SU-DHL-6 (cell line): Measurements from ENCODE around the gene PAX5.
"Not testable (repeated sequence)": the region's sequence is repeated elsewhere in the genome, so short reads cannot be mapped to it uniquely, and the experiment has no call there.

Experiments
- H2AFZ ChIP-seq: fragments of 200-600 bp; sonication (generic); 2 replicates; pipeline ENCODE4 v1.6.1; 2014; ENCODE audit warnings: low read depth, mild to moderate bottlenecking, moderate library complexity, mixed read lengths, antibody characterized with exemption, low read length; ENCODE audit not compliant: severe bottlenecking
- H3F3A ChIP-seq: fragments of 200-600 bp; shearing (Covaris generic); 2 replicates; pipeline ENCODE4 v1.6.0; 2016; ENCODE audit warnings: antibody characterized with exemption, mild to moderate bottlenecking; ENCODE audit not compliant: insufficient read depth
- H3K27ac ChIP-seq: fragments of 200-600 bp; sonication (generic); 2 replicates; pipeline ENCODE4 v1.5.1; 2016; ENCODE audit warnings: low read depth, mild to moderate bottlenecking, low read length, moderate library complexity, mixed read lengths
- H3K27me3 ChIP-seq: fragments of 200-600 bp; sonication (generic), shearing (Covaris generic); 2 replicates; pipeline ENCODE4 v1.6.0; 2014; ENCODE audit warnings: mild to moderate bottlenecking, low read length
- H3K36me3 ChIP-seq: fragments of 200-600 bp; sonication (generic); 2 replicates; pipeline ENCODE4 v1.6.1; 2014; ENCODE audit warnings: mild to moderate bottlenecking, low read length, mixed read lengths
- H3K4me2 ChIP-seq: fragments of 300-600, 200-600 bp; shearing (Covaris generic), sonication (generic); 2 replicates; pipeline ENCODE4 v1.6.0; 2014; ENCODE audit warnings: low read length, low read depth, mild to moderate bottlenecking; ENCODE audit not compliant: poor library complexity, severe bottlenecking
- H3K4me3 ChIP-seq: fragments of 200-600 bp; sonication (generic); 2 replicates; pipeline ENCODE4 v1.5.1; 2014; ENCODE audit warnings: antibody characterized with exemption, low read length, mild to moderate bottlenecking, mixed read lengths; ENCODE audit not compliant: insufficient read depth, poor library complexity, severe bottlenecking
- H3K79me2 ChIP-seq: fragments of 200-600 bp; sonication (generic); 2 replicates; pipeline ENCODE4 v1.6.1; 2014; ENCODE audit warnings: mild to moderate bottlenecking, low read length, moderate library complexity; ENCODE audit not compliant: insufficient read depth
- H3K9ac ChIP-seq: fragments of 200-600 bp; sonication (generic); 2 replicates; pipeline ENCODE4 v1.7.0; 2014; ENCODE audit warnings: mild to moderate bottlenecking, low read length
- H3K9me2 ChIP-seq: fragments of 200-600 bp; sonication (generic); replicated peaks from 2 replicates; pipeline ENCODE4 v1.6.1; 2014; ENCODE audit warnings: low read length; ENCODE audit not compliant: insufficient read depth
- H3K9me3 ChIP-seq: fragments of 200-600 bp; sonication (generic); 2 replicates; pipeline ENCODE4 v1.6.1; 2014; ENCODE audit warnings: low read length, mixed read lengths; ENCODE audit not compliant: insufficient read depth
- H4K20me1 ChIP-seq: fragments of 200-600 bp; sonication (generic); 2 replicates; pipeline ENCODE4 v1.6.1; 2014; ENCODE audit warnings: low read depth, mild to moderate bottlenecking, antibody characterized with exemption, low read length, moderate library complexity, mixed read lengths
- EZH2phosphoT487 ChIP-seq: fragments of 200-600 bp; sonication (generic), shearing (Covaris generic); conservative IDR thresholded peaks from 2 replicates; pipeline ENCODE4 v1.6.1; 2018; ENCODE audit warnings: mild to moderate bottlenecking, antibody characterized with exemption, low read length, moderate library complexity, mixed read lengths
- TF ChIP-seq, protein P1 (sequence below): fragments of 200-600 bp; sonication (generic); IDR thresholded peaks from one replicate; pipeline ENCODE4 v1.5.1; 2017; ENCODE audit warnings: antibody characterized with exemption, mild to moderate bottlenecking, low read length, moderate library complexity; ENCODE audit not compliant: insufficient read depth, poor library complexity, severe bottlenecking

The PAX5 gene

DNA sequence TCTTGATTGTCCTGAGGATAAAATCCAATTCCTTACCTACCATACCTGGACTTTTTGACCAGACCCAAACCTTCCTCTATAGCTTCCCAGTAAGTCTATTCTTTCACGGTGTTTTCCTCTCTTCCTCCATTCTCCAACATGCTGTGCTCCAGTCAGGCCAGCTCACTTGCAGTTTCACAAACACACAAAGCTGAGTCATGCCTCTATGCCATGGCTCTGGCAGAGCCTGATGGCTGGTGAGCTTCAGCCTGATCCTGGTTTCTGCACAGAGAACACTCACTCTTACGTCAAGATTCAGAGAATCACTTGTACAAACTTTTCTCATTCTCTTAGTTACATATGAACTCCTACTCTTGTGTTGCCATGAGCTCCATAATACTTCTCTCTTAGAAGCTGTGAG is 27.7 kb upstream of the PAX5 start:
- Histone ChIP-seq H3K9me2 (no peaks in the 10 kb centered on the region), H3K9ac (no peak overlapping the region), H3K36me3 (no peaks in the 10 kb centered on the region), H3K79me2 (no peaks in the 10 kb centered on the region), H4K20me1 (no peaks in the 10 kb centered on the region), H3K4me3 (no peak overlapping the region), H2AFZ (no peak overlapping the region), H3K9me3 (no peaks in the 10 kb centered on the region), H3K4me2 (no peak overlapping the region), H3K27ac (no peak overlapping the region), H3K27me3 (no peaks in the 10 kb centered on the region), H3F3A (no peaks in the 10 kb centered on the region; the same call in 1 of the 2 replicates)
- TF ChIP-seq, protein P1, sequence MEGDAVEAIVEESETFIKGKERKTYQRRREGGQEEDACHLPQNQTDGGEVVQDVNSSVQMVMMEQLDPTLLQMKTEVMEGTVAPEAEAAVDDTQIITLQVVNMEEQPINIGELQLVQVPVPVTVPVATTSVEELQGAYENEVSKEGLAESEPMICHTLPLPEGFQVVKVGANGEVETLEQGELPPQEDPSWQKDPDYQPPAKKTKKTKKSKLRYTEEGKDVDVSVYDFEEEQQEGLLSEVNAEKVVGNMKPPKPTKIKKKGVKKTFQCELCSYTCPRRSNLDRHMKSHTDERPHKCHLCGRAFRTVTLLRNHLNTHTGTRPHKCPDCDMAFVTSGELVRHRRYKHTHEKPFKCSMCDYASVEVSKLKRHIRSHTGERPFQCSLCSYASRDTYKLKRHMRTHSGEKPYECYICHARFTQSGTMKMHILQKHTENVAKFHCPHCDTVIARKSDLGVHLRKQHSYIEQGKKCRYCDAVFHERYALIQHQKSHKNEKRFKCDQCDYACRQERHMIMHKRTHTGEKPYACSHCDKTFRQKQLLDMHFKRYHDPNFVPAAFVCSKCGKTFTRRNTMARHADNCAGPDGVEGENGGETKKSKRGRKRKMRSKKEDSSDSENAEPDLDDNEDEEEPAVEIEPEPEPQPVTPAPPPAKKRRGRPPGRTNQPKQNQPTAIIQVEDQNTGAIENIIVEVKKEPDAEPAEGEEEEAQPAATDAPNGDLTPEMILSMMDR, result no peak
- TF ChIP-seq EZH2phosphoT487, result no peak

- Histone ChIP-seq H3K4me3 (no peak overlapping the region), H3F3A (no peaks in the 10 kb centered on the region; the same call in 1 of the 2 replicates), H3K9me3 (no peaks in the 10 kb centered on the region), H3K36me3 (no peaks in the 10 kb centered on the region), H3K79me2 (no peaks in the 10 kb centered on the region), H3K4me2 (no peak overlapping the region), H4K20me1 (no peaks in the 10 kb centered on the region), H3K27me3 (no peaks in the 10 kb centered on the region), H3K27ac (no peak overlapping the region), H3K9me2 (no peaks in the 10 kb centered on the region), H3K9ac (no peak overlapping the region), H2AFZ (no peak overlapping the region)
- TF ChIP-seq EZH2phosphoT487, result no peak
- TF ChIP-seq, protein P1, result no peak
Measured at GRCh38 chr9:37060833-37061232, 26.8 kb upstream of the PAX5 start.

DNA sequence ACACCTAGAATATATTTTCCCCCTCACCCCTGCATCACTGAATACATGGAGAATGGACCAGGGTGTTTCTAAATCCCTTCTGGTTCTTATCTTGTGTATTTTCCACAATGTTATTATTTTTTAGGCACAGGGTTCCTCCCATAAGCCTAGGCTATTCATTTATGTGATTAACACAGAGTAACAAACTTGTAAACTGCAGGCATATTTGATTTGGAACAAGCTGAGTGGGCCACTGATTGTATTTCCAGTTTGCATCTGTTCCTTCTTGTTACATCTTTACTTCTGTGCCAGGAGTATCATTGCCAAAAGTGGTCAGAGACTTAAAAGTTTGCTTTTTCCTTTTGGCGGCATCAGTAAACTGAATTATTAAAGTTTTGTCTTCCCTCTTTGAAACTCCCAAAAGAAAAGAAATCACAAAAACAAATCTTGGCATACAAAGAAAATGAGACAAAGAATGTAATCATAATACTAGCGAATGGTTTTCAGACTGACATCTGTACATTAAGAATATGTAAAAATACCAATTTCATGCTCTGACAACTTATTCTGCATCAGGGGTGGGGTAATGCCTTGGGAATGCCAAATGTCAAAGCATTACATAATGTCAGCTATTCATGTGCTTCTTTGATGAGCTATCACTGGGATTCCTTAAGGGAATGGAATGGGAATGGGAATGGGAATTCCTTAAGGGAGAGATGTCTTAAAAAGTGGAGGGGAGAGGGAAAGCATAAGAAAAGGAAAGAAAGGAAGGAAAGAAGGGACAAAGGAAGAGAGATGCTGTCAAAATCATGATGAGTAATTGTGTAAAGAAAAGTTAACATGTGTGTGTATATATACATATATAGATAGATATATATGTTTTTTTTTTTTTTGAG is 22.2 kb upstream of the PAX5 start:
- no peaks in the 10 kb centered on the region for H3K9me2 ChIP-seq
- no peak overlapping the region for H3K4me2 ChIP-seq
- no peaks in the 10 kb centered on the region for H4K20me1 ChIP-seq
- no peak overlapping the region for H3K27ac ChIP-seq
- no peak overlapping the region for H3K4me3 ChIP-seq
- no peaks in the 10 kb centered on the region for H3K36me3 ChIP-seq
- no peaks in the 10 kb centered on the region for H3K27me3 ChIP-seq
- H3K9ac ChIP-seq, result no peak overlapping the region
- H2AFZ ChIP-seq, result no peak overlapping the region
- H3K9me3 ChIP-seq, result no peaks in the 10 kb centered on the region
- TF ChIP-seq, protein P1, result no peak
- no peak for TF ChIP-seq EZH2phosphoT487
- H3K79me2 ChIP-seq, result no peaks in the 10 kb centered on the region
- no peaks in the 10 kb centered on the region for H3F3A ChIP-seq

GRCh38 chr9:37054363-37054720 is 20.3 kb upstream of the PAX5 start:
- not testable (repeated sequence) for H3K9ac ChIP-seq, H3K27ac ChIP-seq, H3K9me3 ChIP-seq, H3K4me3 ChIP-seq, H3K9me2 ChIP-seq, H3K27me3 ChIP-seq, H3K4me2 ChIP-seq, H3K79me2 ChIP-seq, H3F3A ChIP-seq, H2AFZ ChIP-seq, H4K20me1 ChIP-seq, H3K36me3 ChIP-seq
